WTC11 (cell line): ENCODE results near the gene IFRD1. TPM values are rescaled to one million over a fixed set of nuclear protein-coding genes. Genes with fewer than 3 reads are reported as not detected.
A peak's percentile ranks its signal among the peaks of the same experiment; 100 is the strongest.

Experiments used
- ATAC-seq: fragments of 200-7000 bp; cut with Tn5 transposase; 2 replicates; pipeline ENCODE4 v1.10.0; 2021; ENCODE audit warnings: mild to moderate bottlenecking, moderate library complexity
- CTCF ChIA-PET: fragments of 300-600 bp; sonication (Branson Sonifier 250); formaldehyde crosslinking; loops from one replicate; lab custom pipeline; 2021; ENCODE audit warnings: antibody characterized with exemption; lab: Charles Lee
- POLR2A ChIA-PET: fragments of 350-600 bp; sonication (Branson Sonifier 250); formaldehyde crosslinking; loops from one replicate; lab custom pipeline; 2021; ENCODE audit warnings: antibody characterized with exemption; lab: Charles Lee
- DNase-seq: peaks from one replicate; pipeline ENCODE4 v3.0.0; 2021; ENCODE audit warnings: low spot score
- H3K27ac Mint-ChIP-seq: 2 replicates; pipeline ENCODE4 v1.8.0; 2021; ENCODE audit warnings: mixed read lengths
- H3K27me3 Mint-ChIP-seq: 2 replicates; pipeline ENCODE4 v1.8.0; 2021; ENCODE audit warnings: low read depth, mild to moderate bottlenecking, moderate library complexity, mixed read lengths
- H3K36me3 Mint-ChIP-seq: 2 replicates; pipeline ENCODE4 v1.8.0; 2021; ENCODE audit warnings: mixed read lengths
- H3K4me1 Mint-ChIP-seq: 2 replicates; pipeline ENCODE4 v1.8.0; 2022; ENCODE audit warnings: mixed read lengths
- H3K4me3 Mint-ChIP-seq: 2 replicates; pipeline ENCODE4 v1.8.0; 2021; ENCODE audit warnings: mild to moderate bottlenecking, moderate library complexity, mixed read lengths
- H3K9me3 Mint-ChIP-seq: 2 replicates; pipeline ENCODE4 v1.8.0; 2021; ENCODE audit warnings: mixed read lengths
- ATF2 ChIP-seq: sonication (generic); formaldehyde crosslinking; IDR thresholded peaks from 2 replicates; pipeline ENCODE4 v1.8.1; 2022; ENCODE audit warnings: low read depth, missing genetic modification reagents, borderline replicate concordance
- ELF4 ChIP-seq: sonication (generic); formaldehyde crosslinking; IDR thresholded peaks from 2 replicates; pipeline ENCODE4 v1.8.1; 2022; ENCODE audit warnings: low read depth, mild to moderate bottlenecking, moderate library complexity, missing genetic modification reagents
- FOXK1 ChIP-seq: sonication (generic); formaldehyde crosslinking; IDR thresholded peaks from 2 replicates; pipeline ENCODE4 v1.8.0; 2022; ENCODE audit warnings: mild to moderate bottlenecking, moderate library complexity, missing genetic modification reagents
- HMGA2 ChIP-seq: fragments of 250-450 bp; sonication (Bioruptor Pico); IDR thresholded peaks from 2 replicates; pipeline ENCODE4 v1.4.0; 2021; ENCODE audit warnings: mild to moderate bottlenecking, moderate library complexity
- HMGXB4 ChIP-seq: sonication (generic); formaldehyde crosslinking; IDR thresholded peaks from 2 replicates; pipeline ENCODE4 v1.8.1; 2023; ENCODE audit warnings: mild to moderate bottlenecking, moderate library complexity, missing genetic modification reagents
- IRF2 ChIP-seq: sonication (generic); formaldehyde crosslinking; IDR thresholded peaks from 2 replicates; pipeline ENCODE4 v1.8.0; 2022; ENCODE audit warnings: low read depth, missing genetic modification reagents, borderline replicate concordance
- JUN ChIP-seq: sonication (generic); formaldehyde crosslinking; IDR thresholded peaks from 2 replicates; pipeline ENCODE4 v1.8.0; 2023; ENCODE audit warnings: mild to moderate bottlenecking, missing genetic modification reagents
- KAT7 ChIP-seq: sonication (generic); formaldehyde crosslinking; IDR thresholded peaks from 2 replicates; pipeline ENCODE4 v1.8.1; 2023; ENCODE audit warnings: missing genetic modification reagents, mild to moderate bottlenecking, borderline replicate concordance
- MAX ChIP-seq: sonication (generic); formaldehyde crosslinking; IDR thresholded peaks from 2 replicates; pipeline ENCODE4 v1.8.0; 2022; ENCODE audit warnings: mild to moderate bottlenecking, missing genetic modification reagents
- MLX ChIP-seq: sonication (generic); formaldehyde crosslinking; IDR thresholded peaks from 2 replicates; pipeline ENCODE4 v1.8.1; 2023; ENCODE audit warnings: mild to moderate bottlenecking, missing genetic modification reagents, moderate library complexity
- MYBL2 ChIP-seq: sonication (generic); formaldehyde crosslinking; IDR thresholded peaks from 2 replicates; pipeline ENCODE4 v1.8.1; 2023; ENCODE audit warnings: mild to moderate bottlenecking, moderate library complexity, missing genetic modification reagents
- NFATC4 ChIP-seq: fragments of 250-450 bp; sonication (Bioruptor Pico); IDR thresholded peaks from 2 replicates; pipeline ENCODE4 v1.9.0; 2021; ENCODE audit warnings: mild to moderate bottlenecking
- NFYB ChIP-seq: sonication (generic); formaldehyde crosslinking; conservative IDR thresholded peaks from 2 replicates; pipeline ENCODE4 v1.8.0; 2022; ENCODE audit warnings: low read depth, missing genetic modification reagents
- NR1H2 ChIP-seq: sonication (generic); formaldehyde crosslinking; IDR thresholded peaks from 2 replicates; pipeline ENCODE4 v1.9.0; 2021; ENCODE audit warnings: mild to moderate bottlenecking, moderate library complexity, missing genetic modification reagents
- PREB ChIP-seq: sonication (generic); formaldehyde crosslinking; IDR thresholded peaks from 2 replicates; pipeline ENCODE4 v1.8.1; 2022; ENCODE audit warnings: mild to moderate bottlenecking, missing genetic modification reagents, moderate library complexity, borderline replicate concordance
- SMAD4 ChIP-seq: sonication (generic); formaldehyde crosslinking; IDR thresholded peaks from 2 replicates; pipeline ENCODE4 v1.8.0; 2022; ENCODE audit warnings: mild to moderate bottlenecking, missing genetic modification reagents
- TEAD4 ChIP-seq: sonication (generic); formaldehyde crosslinking; IDR thresholded peaks from 2 replicates; pipeline ENCODE4 v1.8.0; 2022; ENCODE audit warnings: mild to moderate bottlenecking, missing genetic modification reagents
- USF1 ChIP-seq: sonication (generic); formaldehyde crosslinking; IDR thresholded peaks from 2 replicates; pipeline ENCODE4 v1.8.0; 2022; ENCODE audit warnings: mild to moderate bottlenecking, missing genetic modification reagents
- ZBTB43 ChIP-seq: sonication (generic); formaldehyde crosslinking; IDR thresholded peaks from 2 replicates; pipeline ENCODE4 v1.8.1; 2023; ENCODE audit warnings: mild to moderate bottlenecking, missing genetic modification reagents
- ZNF423 ChIP-seq: fragments of 250-450 bp; sonication (Bioruptor Pico); IDR thresholded peaks from 2 replicates; pipeline ENCODE4 v2.1.2; 2022; ENCODE audit warnings: mild to moderate bottlenecking, moderate library complexity
- total RNA-seq: library from RNA; stranded (reverse); gene quantifications from 3 replicates; pipeline ENCODE4 v1.2.3, GENCODE V29; 2021

Gene IFRD1
- total RNA-seq, 1 experiment from 2014 or later, result 31.2 TPM

GRCh38 chr7:112481121-112481736 is 31.0 kb downstream of the IFRD1 start:
- CTCF ChIA-PET, result interaction anchor here (1.1 to 3.7 kb wide), 4 partner anchors 15 to 724 kb away, joined by 3 to 15 read pairs (median 4); no protein-coding TSS in a partner anchor
- no peak for DNase-seq
- Mint-ChIP-seq H3K4me1 (peaks cover 10% of the 10 kb centered on the region), H3K36me3 (peaks cover 3% of the 10 kb centered on the region), H3K27ac (no peak overlapping the region), H3K4me3 (no peak overlapping the region), H3K27me3 (no peaks in the 10 kb centered on the region), H3K9me3 (no peaks in the 10 kb centered on the region)
- TF ChIP-seq ZBTB43, result no peak
- TF ChIP-seq TEAD4 (CRISPR knock-in tag), result no peak
- no peak for TF ChIP-seq ZNF423
- no peak for TF ChIP-seq IRF2 (CRISPR knock-in tag)
- no peak for TF ChIP-seq FOXK1 (CRISPR knock-in tag)
- no peak for ATAC-seq
- POLR2A ChIA-PET, result interaction anchor here (0.7 to 1.2 kb wide), 2 partner anchors 30 to 212 kb away, joined by 3 read pairs; no protein-coding TSS in a partner anchor

- H3K4me1 Mint-ChIP-seq, result peaks cover 10% of the 10 kb centered on the region
- no peaks in the 10 kb centered on the region for H3K36me3 Mint-ChIP-seq
- H3K4me3 Mint-ChIP-seq, result no peak overlapping the region
- no peaks in the 10 kb centered on the region for H3K27me3 Mint-ChIP-seq
- no peak overlapping the region for H3K27ac Mint-ChIP-seq
- no peak for DNase-seq
- ChIA-PET POLR2A (interaction anchor here (0.7 kb wide), 1 partner anchor 212 kb away, joined by 3 read pairs; no protein-coding TSS in a partner anchor), CTCF (interaction anchor here (3.7 kb wide), 1 partner anchor 14 kb away, joined by 15 read pairs; no protein-coding TSS in a partner anchor)
- no peaks in the 10 kb centered on the region for H3K9me3 Mint-ChIP-seq
- TF ChIP-seq PREB (no peak), MAX (CRISPR knock-in tag) (0 out of 2 replicates have a peak, but pooled peaks have one; percentile 30), USF1 (CRISPR knock-in tag) (peak; percentile 26; the same call in 1 of the 2 replicates)
- peak; percentile 67 for ATAC-seq
These were observed 31.8 kb downstream of the IFRD1 start for GRCh38 chr7:112481833-112482670.

GRCh38 chr7:112484671-112485167 is 34.5 kb downstream of the IFRD1 start:
- ChIA-PET POLR2A (no interaction called here), CTCF (interaction anchor here (1.1 to 3.7 kb wide), 3 partner anchors 11 to 749 kb away, joined by 3 to 15 read pairs (median 3); no protein-coding TSS in a partner anchor)
- ATAC-seq (no peak), DNase-seq (no peak)
- Mint-ChIP-seq H3K9me3 (no peaks in the 10 kb centered on the region), H3K4me3 (no peak overlapping the region), H3K4me1 (peaks cover 10% of the 10 kb centered on the region), H3K27ac (no peak overlapping the region), H3K36me3 (no peaks in the 10 kb centered on the region), H3K27me3 (no peaks in the 10 kb centered on the region)
- TF ChIP-seq MLX (CRISPR knock-in tag) (no peak), NFATC4 (no peak), PREB (no peak), IRF2 (CRISPR knock-in tag) (no peak), ELF4 (no peak), MYBL2 (no peak), HMGA2 (no peak), ATF2 (no peak), HMGXB4 (CRISPR knock-in tag) (no peak), NR1H2 (CRISPR knock-in tag) (no peak), KAT7 (CRISPR knock-in tag) (no peak), SMAD4 (CRISPR knock-in tag) (no peak), NFYB (CRISPR knock-in tag) (no peak), JUN (CRISPR knock-in tag) (no peak)
